ENCODE data around the gene GAK.

The GAK gene

GRCh38 chr4:957581-958313 lies 25.6 kb upstream of the GAK start:
- Histone ChIP-seq H3K36me3 (ENCODE audit: control insufficient read depth in 2 of 2, insufficient read depth in 2 of 2, low read length in 2 of 2) (peaks cover 0 to 19% of the 10 kb centered on the region in 2 donors), H3K27me3 (ENCODE audit: control insufficient read depth in 1 of 2, insufficient read depth in 2 of 2, low read length in 2 of 2) (no peaks in the 10 kb centered on the region), H3K27ac (ENCODE audit: low read length) (no peak overlapping the region), H3K9ac (ENCODE audit: low read length in 2 of 2) (no peak overlapping the region), H3K9me3 (ENCODE audit: control insufficient read depth in 2 of 2, low read length in 2 of 2) (no peaks in the 10 kb centered on the region), H3K4me3 (ENCODE audit: low read length in 2 of 2) (no peak overlapping the region), H3K4me1 (ENCODE audit: control insufficient read depth, insufficient read depth, low read length) (no peaks in the 10 kb centered on the region)

GRCh38 chr4:957231-957580 lies 25.1 kb upstream of the GAK start:
- H3K4me3 ChIP-seq (ENCODE audit: low read length in 2 of 2) = no peak overlapping the region
- H3K27ac ChIP-seq (ENCODE audit: low read length) = no peak overlapping the region
- H3K36me3 ChIP-seq (ENCODE audit: control insufficient read depth in 2 of 2, insufficient read depth in 2 of 2, low read length in 2 of 2) = peaks cover 0 to 17% of the 10 kb centered on the region in 2 donors
- no peaks in the 10 kb centered on the region for H3K27me3 ChIP-seq (ENCODE audit: control insufficient read depth in 1 of 2, insufficient read depth in 2 of 2, low read length in 2 of 2)
- no peak overlapping the region for H3K9ac ChIP-seq (ENCODE audit: low read length in 2 of 2)
- H3K9me3 ChIP-seq (ENCODE audit: control insufficient read depth in 2 of 2, low read length in 2 of 2) = no peaks in the 10 kb centered on the region
- no peaks in the 10 kb centered on the region for H3K4me1 ChIP-seq (ENCODE audit: control insufficient read depth, insufficient read depth, low read length)

GRCh38 chr4:956531-957230 lies 24.6 kb upstream of the GAK start:
- Histone ChIP-seq H3K9ac (ENCODE audit: low read length in 2 of 2) (no peak overlapping the region), H3K27ac (ENCODE audit: low read length) (no peak overlapping the region), H3K4me3 (ENCODE audit: low read length in 2 of 2) (no peak overlapping the region), H3K36me3 (ENCODE audit: control insufficient read depth in 2 of 2, insufficient read depth in 2 of 2, low read length in 2 of 2) (peaks cover 0 to 13% of the 10 kb centered on the region in 2 donors), H3K4me1 (ENCODE audit: control insufficient read depth, insufficient read depth, low read length) (no peaks in the 10 kb centered on the region), H3K9me3 (ENCODE audit: control insufficient read depth in 2 of 2, low read length in 2 of 2) (no peaks in the 10 kb centered on the region), H3K27me3 (ENCODE audit: control insufficient read depth in 1 of 2, insufficient read depth in 2 of 2, low read length in 2 of 2) (no peaks in the 10 kb centered on the region)

- H3K4me1 ChIP-seq (ENCODE audit: control insufficient read depth, insufficient read depth, low read length) = no peaks in the 10 kb centered on the region
- H3K4me3 ChIP-seq (ENCODE audit: low read length in 2 of 2) = no peak overlapping the region
- no peak overlapping the region for H3K9ac ChIP-seq (ENCODE audit: low read length in 2 of 2)
- H3K9me3 ChIP-seq (ENCODE audit: control insufficient read depth in 2 of 2, low read length in 2 of 2) = no peaks in the 10 kb centered on the region
- no peaks in the 10 kb centered on the region for H3K27me3 ChIP-seq (ENCODE audit: control insufficient read depth in 1 of 2, insufficient read depth in 2 of 2, low read length in 2 of 2)
- no peak overlapping the region for H3K27ac ChIP-seq (ENCODE audit: low read length)
- peaks cover 0 to 15% of the 10 kb centered on the region in 2 donors for H3K36me3 ChIP-seq (ENCODE audit: control insufficient read depth in 2 of 2, insufficient read depth in 2 of 2, low read length in 2 of 2)
These were observed 23.8 kb upstream of the GAK start for GRCh38 chr4:955931-956381.

- Histone ChIP-seq H3K36me3 (ENCODE audit: control insufficient read depth in 2 of 2, insufficient read depth in 2 of 2, low read length in 2 of 2) (peaks cover 0 to 15% of the 10 kb centered on the region in 2 donors), H3K4me3 (ENCODE audit: low read length in 2 of 2) (no peak overlapping the region), H3K27ac (ENCODE audit: low read length) (no peak overlapping the region), H3K9me3 (ENCODE audit: control insufficient read depth in 2 of 2, low read length in 2 of 2) (no peaks in the 10 kb centered on the region), H3K9ac (ENCODE audit: low read length in 2 of 2) (no peak overlapping the region), H3K27me3 (ENCODE audit: control insufficient read depth in 1 of 2, insufficient read depth in 2 of 2, low read length in 2 of 2) (no peaks in the 10 kb centered on the region), H3K4me1 (ENCODE audit: control insufficient read depth, insufficient read depth, low read length) (no peaks in the 10 kb centered on the region)
These were observed 23.2 kb upstream of the GAK start for GRCh38 chr4:955161-955921.

- no peaks in the 10 kb centered on the region for H3K9me3 ChIP-seq (ENCODE audit: control insufficient read depth in 2 of 2, low read length in 2 of 2)
- H3K27me3 ChIP-seq (ENCODE audit: control insufficient read depth in 1 of 2, insufficient read depth in 2 of 2, low read length in 2 of 2) = no peaks in the 10 kb centered on the region
- no peaks in the 10 kb centered on the region for H3K4me1 ChIP-seq (ENCODE audit: control insufficient read depth, insufficient read depth, low read length)
- no peak overlapping the region for H3K4me3 ChIP-seq (ENCODE audit: low read length in 2 of 2)
- no peak overlapping the region for H3K9ac ChIP-seq (ENCODE audit: low read length in 2 of 2)
- peaks cover 0 to 15% of the 10 kb centered on the region in 2 donors for H3K36me3 ChIP-seq (ENCODE audit: control insufficient read depth in 2 of 2, insufficient read depth in 2 of 2, low read length in 2 of 2)
- H3K27ac ChIP-seq (ENCODE audit: low read length) = no peak overlapping the region
These were observed 22.3 kb upstream of the GAK start for GRCh38 chr4:954211-955020.

- no peak overlapping the region for H3K4me3 ChIP-seq (ENCODE audit: low read length in 2 of 2)
- peaks cover 0 to 15% of the 10 kb centered on the region in 2 donors for H3K36me3 ChIP-seq (ENCODE audit: control insufficient read depth in 2 of 2, insufficient read depth in 2 of 2, low read length in 2 of 2)
- H3K4me1 ChIP-seq (ENCODE audit: control insufficient read depth, insufficient read depth, low read length) = no peaks in the 10 kb centered on the region
- H3K9ac ChIP-seq (ENCODE audit: low read length in 2 of 2) = no peak overlapping the region
- H3K9me3 ChIP-seq (ENCODE audit: control insufficient read depth in 2 of 2, low read length in 2 of 2) = no peaks in the 10 kb centered on the region
- H3K27ac ChIP-seq (ENCODE audit: low read length) = no peak overlapping the region
- no peaks in the 10 kb centered on the region for H3K27me3 ChIP-seq (ENCODE audit: control insufficient read depth in 1 of 2, insufficient read depth in 2 of 2, low read length in 2 of 2)
These were observed 21.4 kb upstream of the GAK start for GRCh38 chr4:953574-953915.

- Histone ChIP-seq H3K9ac (ENCODE audit: low read length in 2 of 2) (no peak overlapping the region), H3K36me3 (ENCODE audit: control insufficient read depth in 2 of 2, insufficient read depth in 2 of 2, low read length in 2 of 2) (peaks cover 0 to 15% of the 10 kb centered on the region in 2 donors), H3K4me3 (ENCODE audit: low read length in 2 of 2) (no peak overlapping the region), H3K9me3 (ENCODE audit: control insufficient read depth in 2 of 2, low read length in 2 of 2) (no peaks in the 10 kb centered on the region), H3K27ac (ENCODE audit: low read length) (no peak overlapping the region), H3K4me1 (ENCODE audit: control insufficient read depth, insufficient read depth, low read length) (no peaks in the 10 kb centered on the region), H3K27me3 (ENCODE audit: control insufficient read depth in 1 of 2, insufficient read depth in 2 of 2, low read length in 2 of 2) (no peaks in the 10 kb centered on the region)
These were observed 20.9 kb upstream of the GAK start for GRCh38 chr4:952881-953573.

GRCh38 chr4:951594-952468 lies 19.7 kb upstream of the GAK start:
- no peaks in the 10 kb centered on the region for H3K4me1 ChIP-seq (ENCODE audit: control insufficient read depth, insufficient read depth, low read length)
- H3K9ac ChIP-seq (ENCODE audit: low read length in 2 of 2) = no peak overlapping the region
- no peaks in the 10 kb centered on the region for H3K9me3 ChIP-seq (ENCODE audit: control insufficient read depth in 2 of 2, low read length in 2 of 2)
- peaks cover 0 to 15% of the 10 kb centered on the region in 2 donors for H3K36me3 ChIP-seq (ENCODE audit: control insufficient read depth in 2 of 2, insufficient read depth in 2 of 2, low read length in 2 of 2)
- H3K27ac ChIP-seq (ENCODE audit: low read length) = no peak overlapping the region
- no peak overlapping the region for H3K4me3 ChIP-seq (ENCODE audit: low read length in 2 of 2)
- H3K27me3 ChIP-seq (ENCODE audit: control insufficient read depth in 1 of 2, insufficient read depth in 2 of 2, low read length in 2 of 2) = no peaks in the 10 kb centered on the region
